AG08395 (cell line): Measurements from ENCODE around the gene COX18.

Experiments
- DNase-seq: peaks from one replicate; pipeline ENCODE4 v3.0.0; 2012; ENCODE audit warnings: mixed read lengths, low spot score

COX18 gene

GRCh38 chr4:73053076-73053475 lies 16.4 kb downstream of the COX18 start:
- DNase-seq = no peak

GRCh38 chr4:73051625-73052024 lies 17.9 kb downstream of the COX18 start:
- DNase-seq = no peak

- DNase-seq = no peak
Observed at GRCh38 chr4:73045879-73046278, 23.6 kb downstream of the COX18 start.

GRCh38 chr4:73037057-73037456 lies 32.5 kb downstream of the COX18 start:
- DNase-seq = no peak

- DNase-seq = no peak
Observed at GRCh38 chr4:73036123-73036522, 33.4 kb downstream of the COX18 start.

- DNase-seq = no peak
Observed at GRCh38 chr4:73034896-73035295, 34.6 kb downstream of the COX18 start.

- DNase-seq = no peak
Observed at GRCh38 chr4:73028621-73029020, 40.9 kb downstream of the COX18 start.

- DNase-seq = peak; percentile 57
Observed at GRCh38 chr4:73021634-73022033, 47.9 kb downstream of the COX18 start.

GRCh38 chr4:73019462-73020047 lies 50.0 kb downstream of the COX18 start:
- DNase-seq = peak; percentile 48

- DNase-seq = no peak
Observed at GRCh38 chr4:73018595-73018994, 50.9 kb downstream of the COX18 start.

- DNase-seq = no peak
Observed at GRCh38 chr4:73013310-73013709, 56.2 kb downstream of the COX18 start.

GRCh38 chr4:73012673-73013072 lies 56.8 kb downstream of the COX18 start:
- DNase-seq = no peak

GRCh38 chr4:73011629-73011985 lies 57.9 kb downstream of the COX18 start:
- DNase-seq = no peak

- no peak for DNase-seq
Observed at GRCh38 chr4:73010789-73011628, 58.5 kb downstream of the COX18 start.

- DNase-seq = no peak
Observed at GRCh38 chr4:73007526-73008100, 61.9 kb downstream of the COX18 start.

- DNase-seq = no peak
Observed at GRCh38 chr4:73006286-73006990, 63.1 kb downstream of the COX18 start.

- no peak for DNase-seq
Observed at GRCh38 chr4:73005514-73005913, 64.0 kb downstream of the COX18 start.
